Bronchial epithelial cell (primary cell): Measurements from ENCODE around the gene PLS1. TPM values are rescaled to one million over a fixed set of nuclear protein-coding genes. Genes with fewer than 3 reads are reported as not detected.
A peak's percentile ranks its signal among the peaks of the same experiment; 100 is the strongest.

Experiments used
- DNase-seq: peaks from one replicate; pipeline ENCODE4 v3.0.0-alpha.2; 2010; ENCODE audit warnings: low read depth
- FAIRE-seq: peaks from 2 replicates; lab custom pipeline; 2011; peaks lifted over from hg19 to GRCh38; lab: Jason Lieb, UNC
- H3K27me3 ChIP-seq: 2 replicates; pipeline ENCODE4 v1.5.1; 2011; ENCODE audit warnings: low read length; ENCODE audit not compliant: control insufficient read depth, insufficient read depth
- H3K36me3 ChIP-seq: 2 replicates; pipeline ENCODE4 v1.5.1; 2011; ENCODE audit warnings: low read length; ENCODE audit not compliant: control insufficient read depth, insufficient read depth
- H3K4me3 ChIP-seq: 2 replicates; pipeline ENCODE4 v1.5.1; 2011; ENCODE audit warnings: mild to moderate bottlenecking, low read depth, low read length, control low read depth
- CTCF ChIP-seq: IDR thresholded peaks from 2 replicates; pipeline ENCODE4 v1.5.1; 2011; ENCODE audit warnings: mild to moderate bottlenecking, moderate library complexity, low read length, control low read depth, inconsistent platforms; ENCODE audit not compliant: insufficient read depth, severe bottlenecking
- total RNA-seq: library from RNA; depleted of rRNA; stranded (reverse); fragments of >200 nt; gene quantifications from 2 replicates; pipeline ENCODE4 v1.2.1, GENCODE V29; 2014

Gene PLS1
- total RNA-seq, 1 donor from 2014 or later = 17.1 TPM

GRCh38 chr3:142724682-142725356, 128.6 kb downstream of the PLS1 start:
- TF ChIP-seq CTCF = no peak

GRCh38 chr3:142725357-142725739, 129.2 kb downstream of the PLS1 start:
- DNase-seq (no peak), FAIRE-seq (no peak)
- Histone ChIP-seq H3K36me3 (no peaks in the 10 kb centered on the region), H3K27me3 (no peaks in the 10 kb centered on the region), H3K4me3 (no peak overlapping the region)
- no peak for TF ChIP-seq CTCF

More at GRCh38 chr3:142724682-142725356, 128.6 kb downstream of the PLS1 start:
- H3K36me3 ChIP-seq = no peaks in the 10 kb centered on the region
- no peak for FAIRE-seq
- H3K27me3 ChIP-seq = no peaks in the 10 kb centered on the region
- DNase-seq = peak; percentile 23
- peak overlapping the region; percentile 76 for H3K4me3 ChIP-seq

- H3K36me3 ChIP-seq = no peaks in the 10 kb centered on the region
- DNase-seq = no peak
- H3K4me3 ChIP-seq = no peak overlapping the region
- TF ChIP-seq CTCF = no peak
- no peaks in the 10 kb centered on the region for H3K27me3 ChIP-seq
- FAIRE-seq = no peak
These were observed 129.8 kb downstream of the PLS1 start for GRCh38 chr3:142726017-142726416.

GRCh38 chr3:142732066-142732465, 135.9 kb downstream of the PLS1 start:
- DNase-seq (no peak), FAIRE-seq (no peak)
- no peaks in the 10 kb centered on the region for H3K36me3 ChIP-seq
- H3K4me3 ChIP-seq = no peak overlapping the region
- H3K27me3 ChIP-seq = no peaks in the 10 kb centered on the region
- TF ChIP-seq CTCF = no peak

GRCh38 chr3:142734834-142735233, 138.6 kb downstream of the PLS1 start:
- no peaks in the 10 kb centered on the region for H3K36me3 ChIP-seq
- H3K27me3 ChIP-seq = no peaks in the 10 kb centered on the region
- TF ChIP-seq CTCF = no peak
- no peak for DNase-seq
- no peak overlapping the region for H3K4me3 ChIP-seq
- no peak for FAIRE-seq

GRCh38 chr3:142735462-142735861, 139.3 kb downstream of the PLS1 start:
- no peak overlapping the region for H3K4me3 ChIP-seq
- H3K27me3 ChIP-seq = no peaks in the 10 kb centered on the region
- no peaks in the 10 kb centered on the region for H3K36me3 ChIP-seq
- FAIRE-seq (peak; percentile 40), DNase-seq (no peak)
- TF ChIP-seq CTCF = no peak
